T-helper 17 cell (primary cell): ENCODE data around the gene HOXB6. TPM values are rescaled to one million over a fixed set of nuclear protein-coding genes. Genes with fewer than 3 reads are reported as not detected.

Experiments
- ATAC-seq: fragments of 150-1000 bp; cut with Tn5 transposase; 2 replicates; pipeline ENCODE4 v1.10.0; 2021; ENCODE audit warnings: mild to moderate bottlenecking, moderate library complexity
- DNase-seq, 3 donors: peaks; one replicate each; pipeline versions ENCODE4 v3.0.0 to v3.0.0-alpha.2; 2020 to 2021
- H3K9me3 ChIP-seq: one replicate; pipeline ENCODE4 v1.7.0; 2013; ENCODE audit warnings: low read length, mild to moderate bottlenecking; ENCODE audit not compliant: control insufficient read depth, poor library complexity, severe bottlenecking
- H3K27ac Mint-ChIP-seq: one replicate; pipeline ENCODE4 v1.8.0; 2022; ENCODE audit warnings: mild to moderate bottlenecking, moderate library complexity, mixed read lengths
- H3K27me3 Mint-ChIP-seq: one replicate; pipeline ENCODE4 v1.8.0; 2022; ENCODE audit warnings: mixed read lengths
- H3K36me3 Mint-ChIP-seq: one replicate; pipeline ENCODE4 v1.8.0; 2022; ENCODE audit warnings: low read depth, mixed read lengths
- H3K4me1 Mint-ChIP-seq: one replicate; pipeline ENCODE4 v1.8.0; 2022; ENCODE audit warnings: mild to moderate bottlenecking, mixed read lengths
- H3K4me3 Mint-ChIP-seq: one replicate; pipeline ENCODE4 v1.8.0; 2022; ENCODE audit warnings: mild to moderate bottlenecking, moderate library complexity, mixed read lengths
- total RNA-seq, 4 donors: library from RNA in 2 of 4; stranded (reverse) in 2 of 4; gene quantifications; one replicate each; pipeline ENCODE4 v1.2.3 and lab custom pipeline; 2022 to 2026

The HOXB6 gene
- total RNA-seq, 2 donors from 2014 or later = not detected

- H3K4me3 Mint-ChIP-seq = no peak overlapping the region
- H3K27me3 Mint-ChIP-seq = peaks cover 16% of the 10 kb centered on the region
- ATAC-seq (no peak), DNase-seq (no peak)
- peaks cover 3% of the 10 kb centered on the region for H3K36me3 Mint-ChIP-seq
- H3K4me1 Mint-ChIP-seq = peaks cover 8% of the 10 kb centered on the region
- no peaks in the 10 kb centered on the region for H3K9me3 ChIP-seq
- no peak overlapping the region for H3K27ac Mint-ChIP-seq
Observed at GRCh38 chr17:48567209-48567608, 37.6 kb downstream of the HOXB6 start.

DNA sequence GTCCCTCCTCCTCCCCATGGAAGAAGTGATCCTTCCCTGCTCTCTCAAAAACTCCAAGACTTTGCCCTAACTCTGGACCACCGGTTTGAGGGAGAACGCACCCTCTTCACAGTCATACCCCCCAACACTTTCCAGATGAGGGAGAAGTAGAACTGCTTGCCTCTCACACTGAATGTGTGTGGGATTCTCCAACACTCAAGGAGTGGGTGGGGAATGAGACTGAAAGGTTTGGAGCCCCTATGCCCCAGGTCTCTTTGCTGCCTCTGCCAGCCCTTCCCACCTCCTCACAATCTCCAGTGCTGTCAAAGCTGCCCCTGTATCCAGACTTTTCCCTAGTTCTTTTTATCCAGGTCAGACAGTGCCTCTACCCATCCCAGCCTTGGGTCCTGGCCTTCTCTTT, 38.1 kb downstream of the HOXB6 start:
- no peak for DNase-seq
- peaks cover under 1% of the 10 kb centered on the region for H3K36me3 Mint-ChIP-seq
- H3K9me3 ChIP-seq = no peaks in the 10 kb centered on the region
- peaks cover 11% of the 10 kb centered on the region for H3K4me1 Mint-ChIP-seq
- H3K4me3 Mint-ChIP-seq = no peak overlapping the region
- no peak for ATAC-seq
- peaks cover 12% of the 10 kb centered on the region for H3K27me3 Mint-ChIP-seq
- H3K27ac Mint-ChIP-seq = no peak overlapping the region

GRCh38 chr17:48565925-48566710, 38.7 kb downstream of the HOXB6 start:
- Mint-ChIP-seq H3K27ac (no peak overlapping the region), H3K4me3 (no peak overlapping the region), H3K4me1 (peaks cover 17% of the 10 kb centered on the region), H3K36me3 (no peaks in the 10 kb centered on the region), H3K27me3 (peaks cover 10% of the 10 kb centered on the region)
- no peak for DNase-seq
- ATAC-seq = no peak
- H3K9me3 ChIP-seq = no peaks in the 10 kb centered on the region

- ATAC-seq = no peak
- Mint-ChIP-seq H3K27me3 (peaks cover 10% of the 10 kb centered on the region), H3K4me1 (peaks cover 17% of the 10 kb centered on the region), H3K36me3 (no peaks in the 10 kb centered on the region), H3K27ac (no peak overlapping the region), H3K4me3 (no peak overlapping the region)
- H3K9me3 ChIP-seq = no peaks in the 10 kb centered on the region
- no peak for DNase-seq
Observed at GRCh38 chr17:48565022-48565554, 39.7 kb downstream of the HOXB6 start.

- no peaks in the 10 kb centered on the region for H3K9me3 ChIP-seq
- H3K27me3 Mint-ChIP-seq = peaks cover 13% of the 10 kb centered on the region
- peaks cover 17% of the 10 kb centered on the region for H3K4me1 Mint-ChIP-seq
- ATAC-seq (no peak), DNase-seq (no peak)
- H3K4me3 Mint-ChIP-seq = no peak overlapping the region
- H3K27ac Mint-ChIP-seq = no peak overlapping the region
- H3K36me3 Mint-ChIP-seq = no peaks in the 10 kb centered on the region
Observed at GRCh38 chr17:48564188-48565021, 40.4 kb downstream of the HOXB6 start.

GRCh38 chr17:48563867-48564187, 41.0 kb downstream of the HOXB6 start:
- H3K36me3 Mint-ChIP-seq = peaks cover under 1% of the 10 kb centered on the region
- peaks cover 19% of the 10 kb centered on the region for H3K27me3 Mint-ChIP-seq
- peaks cover 17% of the 10 kb centered on the region for H3K4me1 Mint-ChIP-seq
- DNase-seq (no peak), ATAC-seq (no peak)
- no peak overlapping the region for H3K27ac Mint-ChIP-seq
- H3K4me3 Mint-ChIP-seq = peak overlapping the region; percentile 39
- H3K9me3 ChIP-seq = no peaks in the 10 kb centered on the region

GRCh38 chr17:48563385-48563838, 41.4 kb downstream of the HOXB6 start:
- no peaks in the 10 kb centered on the region for H3K9me3 ChIP-seq
- ATAC-seq (no peak), DNase-seq (no peak)
- Mint-ChIP-seq H3K4me1 (peaks cover 14% of the 10 kb centered on the region), H3K27ac (no peak overlapping the region), H3K27me3 (peaks cover 23% of the 10 kb centered on the region), H3K36me3 (peaks cover 3% of the 10 kb centered on the region), H3K4me3 (peak overlapping the region; percentile 39)

DNA sequence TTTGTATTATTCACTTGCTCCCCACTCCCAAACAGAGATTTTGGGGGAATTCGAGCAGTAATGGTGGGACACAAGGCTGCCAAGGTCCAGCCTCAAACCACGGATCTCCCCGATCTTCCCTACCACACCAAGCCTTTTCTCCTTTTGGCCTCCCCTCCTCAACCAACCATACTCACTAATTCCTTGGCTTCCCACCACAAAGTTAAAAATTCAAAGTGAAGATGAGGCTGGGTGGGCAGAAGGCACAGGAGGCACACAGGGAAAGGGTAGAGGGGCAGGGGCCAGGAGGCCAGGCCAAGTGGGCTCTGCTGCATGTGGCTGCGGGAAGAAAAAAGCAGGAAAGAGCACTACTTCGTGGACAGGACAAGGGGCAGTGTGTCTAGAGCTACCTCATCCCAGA, 41.9 kb downstream of the HOXB6 start:
- H3K27me3 Mint-ChIP-seq = peaks cover 28% of the 10 kb centered on the region
- DNase-seq (no peak), ATAC-seq (no peak)
- H3K9me3 ChIP-seq = no peaks in the 10 kb centered on the region
- H3K36me3 Mint-ChIP-seq = peaks cover 3% of the 10 kb centered on the region
- no peak overlapping the region for H3K27ac Mint-ChIP-seq
- peaks cover 11% of the 10 kb centered on the region for H3K4me1 Mint-ChIP-seq
- H3K4me3 Mint-ChIP-seq = no peak overlapping the region

GRCh38 chr17:48561884-48562810, 42.6 kb downstream of the HOXB6 start:
- Mint-ChIP-seq H3K4me3 (no peak overlapping the region), H3K36me3 (peaks cover 3% of the 10 kb centered on the region), H3K27me3 (peaks cover 29% of the 10 kb centered on the region), H3K27ac (no peak overlapping the region), H3K4me1 (peaks cover 11% of the 10 kb centered on the region)
- DNase-seq (no peak), ATAC-seq (peak; percentile 63)
- no peaks in the 10 kb centered on the region for H3K9me3 ChIP-seq

- no peak for ATAC-seq
- Mint-ChIP-seq H3K4me1 (peaks cover 19% of the 10 kb centered on the region), H3K4me3 (no peak overlapping the region), H3K27me3 (peaks cover 38% of the 10 kb centered on the region), H3K36me3 (peaks cover 5% of the 10 kb centered on the region), H3K27ac (no peak overlapping the region)
- no peak for DNase-seq
- no peaks in the 10 kb centered on the region for H3K9me3 ChIP-seq
Observed at GRCh38 chr17:48559840-48560817, 44.7 kb downstream of the HOXB6 start.

DNA sequence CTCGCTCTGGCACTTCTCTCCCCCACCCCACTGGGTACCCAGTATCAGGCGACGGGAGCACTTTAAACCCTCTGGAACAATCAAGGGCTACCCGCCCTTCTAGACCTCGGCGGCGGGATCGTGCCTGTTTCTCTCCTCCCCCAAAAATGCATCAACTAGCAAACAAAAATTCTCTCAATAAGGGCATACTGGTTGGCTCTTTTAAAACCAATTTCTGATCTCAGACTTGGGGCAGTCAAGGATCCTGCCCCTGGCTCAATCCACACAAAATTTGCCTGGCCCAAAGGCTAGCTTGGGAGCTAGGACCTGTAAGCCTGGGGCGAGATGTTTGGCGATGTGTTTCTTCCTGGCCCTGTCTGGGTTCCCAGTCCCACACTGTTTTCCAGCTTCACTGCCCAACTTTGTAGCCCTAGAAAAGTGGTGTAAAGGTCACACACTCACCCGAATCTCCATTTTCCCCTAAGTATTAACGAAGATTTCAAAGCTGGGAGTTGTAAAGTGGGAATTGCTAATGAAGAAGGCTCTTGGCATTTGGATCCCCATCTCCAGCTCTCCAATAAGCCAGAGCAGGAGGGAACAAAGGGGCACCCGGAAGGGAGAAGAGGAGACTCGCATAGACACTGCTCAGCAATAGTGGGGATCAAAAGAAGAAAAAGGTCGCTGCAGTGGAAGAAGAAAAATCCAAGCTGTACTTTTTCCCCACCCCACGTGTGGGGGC, 45.5 kb downstream of the HOXB6 start:
- no peak for DNase-seq
- Mint-ChIP-seq H3K27me3 (peaks cover 43% of the 10 kb centered on the region), H3K36me3 (peaks cover 5% of the 10 kb centered on the region), H3K27ac (no peak overlapping the region), H3K4me1 (peaks cover 21% of the 10 kb centered on the region), H3K4me3 (no peak overlapping the region)
- H3K9me3 ChIP-seq = no peaks in the 10 kb centered on the region
- no peak for ATAC-seq
